ENCODE measurements around the gene TBX10. TPM values are rescaled to one million over a fixed set of nuclear protein-coding genes. Genes with fewer than 3 reads are reported as not detected.

Gene TBX10
- polyA plus RNA-seq, 1 donor from 2014 or later, result not detected

DNA sequence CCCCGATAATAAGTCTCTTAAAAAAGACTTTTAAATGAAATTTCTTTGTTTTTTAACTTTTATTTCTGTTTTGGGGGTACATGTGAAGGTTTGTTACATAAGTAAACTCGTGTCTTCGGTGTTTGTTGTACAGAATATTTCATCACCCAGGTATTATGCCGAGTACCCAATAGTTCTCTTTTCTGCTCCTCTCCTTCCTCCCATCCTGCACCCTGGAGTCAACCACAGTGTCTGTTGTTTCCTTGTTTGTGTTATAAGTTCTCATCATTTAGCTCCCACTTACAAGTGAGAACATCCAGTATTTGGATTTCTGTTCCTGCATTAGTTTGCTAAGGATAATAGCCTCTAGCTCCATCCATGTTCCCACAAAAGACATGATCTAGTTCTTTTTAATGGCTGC, 57.6 kb downstream of the TBX10 start:
- Histone ChIP-seq H3K27ac (ENCODE audit: low read length) (no peak overlapping the region), H2AFZ (ENCODE audit: low read depth, low read length) (no peak overlapping the region), H3K9me2 (ENCODE audit: insufficient read depth, low read length) (no peaks in the 10 kb centered on the region)

DNA sequence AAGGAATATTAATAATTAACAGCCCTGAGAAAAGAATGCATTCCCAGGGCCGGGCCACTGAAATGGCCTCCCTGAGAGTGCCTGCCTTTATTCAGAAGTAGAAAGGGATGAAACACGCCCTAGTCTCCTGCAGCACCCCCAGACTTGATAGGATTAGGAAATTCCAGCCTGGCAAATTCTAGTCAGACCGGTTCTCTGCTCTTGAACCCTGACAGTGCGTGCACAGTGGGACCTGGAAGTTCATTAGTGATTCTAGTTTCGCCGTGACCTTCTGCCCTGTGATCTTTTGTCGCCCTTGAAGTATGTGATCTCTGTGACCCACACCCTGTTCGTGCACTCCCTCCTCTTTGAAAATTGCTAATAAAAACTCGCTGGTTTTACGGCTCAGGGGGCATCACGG, 58.1 kb downstream of the TBX10 start:
- Histone ChIP-seq H3K79me2 (replicated peaks; ENCODE audit: insufficient read depth, low read length) (no peaks in the 10 kb centered on the region), H3K4me3 (ENCODE audit: low read length) (no peak overlapping the region), H3K27me3 (ENCODE audit: insufficient read depth, low read depth, low read length) (no peaks in the 10 kb centered on the region), H3F3A (ENCODE audit: insufficient read depth, low read length, poor library complexity, severe bottlenecking) (no peaks in the 10 kb centered on the region), H3K36me3 (ENCODE audit: insufficient read depth, low read length) (no peaks in the 10 kb centered on the region), H2AFZ (ENCODE audit: low read depth, low read length) (no peak overlapping the region), H3K9me3 (ENCODE audit: low read length) (no peaks in the 10 kb centered on the region), H4K20me1 (ENCODE audit: insufficient read depth) (no peaks in the 10 kb centered on the region), H3K4me2 (ENCODE audit: low read length) (no peak overlapping the region), H3K27ac (ENCODE audit: low read length) (no peak overlapping the region), H3K9me2 (ENCODE audit: insufficient read depth, low read length) (no peaks in the 10 kb centered on the region), H3K9ac (ENCODE audit: low read length) (no peak overlapping the region)
- TF ChIP-seq CTCF (IDR thresholded peaks at IDR 0.05; ENCODE audit: poor library complexity, severe bottlenecking) (no peak), EP300 (conservative IDR thresholded peaks at IDR 0.05; ENCODE audit: poor library complexity, severe bottlenecking) (no peak), MXI1 (conservative IDR thresholded peaks at IDR 0.05; ENCODE audit: poor library complexity, severe bottlenecking) (no peak)

More for the DNA sequence above, 57.6 kb downstream of the TBX10 start:
- H3K9me3 ChIP-seq (ENCODE audit: low read length), result no peaks in the 10 kb centered on the region
- H3K36me3 ChIP-seq (ENCODE audit: insufficient read depth, low read length), result no peaks in the 10 kb centered on the region
- no peaks in the 10 kb centered on the region for H3K79me2 ChIP-seq (replicated peaks; ENCODE audit: insufficient read depth, low read length)
- H3K27me3 ChIP-seq (ENCODE audit: insufficient read depth, low read depth, low read length), result no peaks in the 10 kb centered on the region
- H4K20me1 ChIP-seq (ENCODE audit: insufficient read depth), result no peaks in the 10 kb centered on the region
- no peaks in the 10 kb centered on the region for H3F3A ChIP-seq (ENCODE audit: insufficient read depth, low read length, poor library complexity, severe bottlenecking)
- TF ChIP-seq CTCF (IDR thresholded peaks at IDR 0.05; ENCODE audit: poor library complexity, severe bottlenecking) (no peak), SMC3 (conservative IDR thresholded peaks at IDR 0.05; ENCODE audit: poor library complexity) (no peak)
- H3K4me2 ChIP-seq (ENCODE audit: low read length), result no peak overlapping the region
- no peak overlapping the region for H3K4me3 ChIP-seq (ENCODE audit: low read length)
- no peak overlapping the region for H3K9ac ChIP-seq (ENCODE audit: low read length)

Small RNAs within 50 kb of the gene (small RNA-seq; reads per million reads assigned to genes)
- gene AP003385.3 (0 reads per million in 3 experiments), gene RPL37P2 (0.33 to 13.5 (median 4.0) reads per million in 3 experiments)

Other genes with a start within 250 kb of the TBX10 start
- 59.6 and 76.2 TPM in 2 replicates for gene RAD9A, start 247.8 kb downstream of the TBX10 start, polyA plus RNA-seq
- gene PPP1CA, start 237.9 kb downstream of the TBX10 start, polyA plus RNA-seq, result 102 and 106 TPM in 2 replicates
- gene TBC1D10C, start 235.7 kb downstream of the TBX10 start, polyA plus RNA-seq, result not detected in 2 replicates
- not detected in 2 replicates for gene CARNS1, start 224.1 kb downstream of the TBX10 start, polyA plus RNA-seq
- gene RPS6KB2, start 211.3 kb downstream of the TBX10 start, polyA plus RNA-seq, result 92.8 and 95.0 TPM in 2 replicates
- gene PTPRCAP, start 202.1 kb downstream of the TBX10 start, polyA plus RNA-seq, result 1.7 and 3.4 TPM in 2 replicates
- 56.7 and 72.3 TPM in 2 replicates for gene CORO1B, start 196.3 kb downstream of the TBX10 start, polyA plus RNA-seq
- not detected in 2 replicates for gene GPR152, start 187.0 kb downstream of the TBX10 start, polyA plus RNA-seq
- not detected in 2 replicates for gene CABP4, start 184.4 kb downstream of the TBX10 start, polyA plus RNA-seq
- gene TMEM134, start 170.5 kb downstream of the TBX10 start, polyA plus RNA-seq, result 50.3 and 61.9 TPM in 2 replicates
- gene AIP, start 156.7 kb downstream of the TBX10 start, polyA plus RNA-seq, result 83.9 and 121 TPM in 2 replicates
- 25.8 and 37.2 TPM in 2 replicates for gene PITPNM1, start 134.4 kb downstream of the TBX10 start, polyA plus RNA-seq
- gene CDK2AP2, start 131.6 kb downstream of the TBX10 start, polyA plus RNA-seq, result 18.1 and 22.4 TPM in 2 replicates
- not detected in 2 replicates for gene CABP2, start 116.3 kb downstream of the TBX10 start, polyA plus RNA-seq
- gene GSTP1, start 56.0 kb downstream of the TBX10 start, polyA plus RNA-seq, result 94.6 and 114 TPM in 2 replicates
- gene NDUFV1, start 32.8 kb downstream of the TBX10 start, polyA plus RNA-seq, result 393 and 421 TPM in 2 replicates
- gene NUDT8, start 9.8 kb downstream of the TBX10 start, polyA plus RNA-seq, result 2.9 TPM in 1 of 2 replicates, not detected in the other
- gene ACY3, start 11.0 kb upstream of the TBX10 start, polyA plus RNA-seq, result not detected in 2 replicates
- not detected in 2 replicates for gene ALDH3B2, start 34.9 kb upstream of the TBX10 start, polyA plus RNA-seq

Measured in neural cell (in vitro differentiated cells).